Lower lobe of right lung (tissue), 2 donors: ENCODE results near the gene AGMAT. TPM values are rescaled to one million over a fixed set of nuclear protein-coding genes. Genes with fewer than 3 reads are reported as not detected.

Source experiments
- ATAC-seq, 2 donors: fragments of 200-7000 bp; cut with Tn5 transposase; one replicate each; pipeline ENCODE4 v1.9.1; 2020 to 2022; ENCODE audit warnings: mild to moderate bottlenecking in 2 of 2, moderate library complexity in 2 of 2
- DNase-seq: peaks from one replicate; pipeline ENCODE4 v3.0.0-alpha.2; 2020
- H3K27ac ChIP-seq: fragments of 200-600 bp; one replicate; pipeline ENCODE4 v1.8.0; 2022
- H3K27me3 ChIP-seq: fragments of 200-600 bp; one replicate; pipeline ENCODE4 v1.8.0; 2022; ENCODE audit warnings: low read depth
- H3K36me3 ChIP-seq: fragments of 200-600 bp; one replicate; pipeline ENCODE4 v1.8.0; 2022; ENCODE audit warnings: mild to moderate bottlenecking
- H3K4me1 ChIP-seq: fragments of 200-600 bp; one replicate; pipeline ENCODE4 v1.8.0; 2022
- H3K4me3 ChIP-seq: fragments of 200-600 bp; one replicate; pipeline ENCODE4 v1.8.0; 2022; ENCODE audit warnings: mild to moderate bottlenecking
- H3K9me3 ChIP-seq: fragments of 200-600 bp; one replicate; pipeline ENCODE4 v1.8.0; 2022
- intact Hi-C: fragments of 100-400 bp; cut with DNase I; formaldehyde crosslinking; loops from one replicate; pipeline ENCODE4 v1.11.0; 2022
- total RNA-seq: library from RNA; stranded (reverse); fragmentation: NEBNext Ultra II Directional; extraction: Animal tissue kit (Norgen Biotek cat#: 25700); gene quantifications from one replicate; pipeline ENCODE4 v1.2.1, GENCODE V29; 2021
- TF ChIP-seq, protein P1 (sequence below): fragments of 200-600 bp; IDR thresholded peaks from one replicate; pipeline ENCODE4 v1.8.0; 2022; ENCODE audit warnings: antibody characterized with exemption, mild to moderate bottlenecking
- donor health status: DM: no; HTN: yes; CAD: no; lungs with severe emphysema.

AGMAT gene
- total RNA-seq, 1 donor from 2014 or later = not detected

DNA sequence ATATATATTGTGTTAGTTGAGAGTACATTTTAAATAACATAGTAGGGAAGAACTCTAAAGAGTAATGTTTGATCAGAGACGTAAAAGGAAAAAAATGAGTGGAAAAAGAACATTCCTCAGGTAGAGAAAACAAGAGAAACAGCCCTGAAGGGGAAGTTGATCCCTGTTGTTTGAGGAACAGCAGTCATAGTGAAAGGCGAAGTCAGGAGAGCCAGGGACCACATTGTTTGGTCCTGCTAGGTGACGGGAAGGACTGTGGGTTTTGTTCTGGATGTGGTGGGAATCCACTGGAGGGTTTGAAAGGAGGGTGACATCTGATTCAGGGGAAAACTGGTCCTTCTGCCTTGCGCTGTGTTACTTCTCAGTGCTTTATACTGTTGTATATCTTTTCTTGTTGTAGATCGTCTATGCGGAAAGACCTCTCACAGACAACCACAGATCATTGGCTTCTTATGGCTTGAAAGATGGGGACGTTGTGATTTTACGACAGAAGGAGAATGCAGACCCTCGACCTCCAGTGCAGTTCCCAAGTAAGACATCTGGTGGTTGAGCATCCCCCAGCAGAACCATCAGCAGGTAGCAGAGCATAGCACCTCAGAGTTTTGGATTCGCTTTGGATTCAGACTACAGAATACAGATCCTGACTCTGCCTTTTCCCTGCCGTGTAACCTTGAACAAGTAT lies 41.6 kb upstream of the AGMAT start:
- ATAC-seq (no peak), DNase-seq (no peak)
- intact Hi-C loops = no loop called here
- peaks cover 74% of the 10 kb centered on the region for H3K4me1 ChIP-seq
- H3K27ac ChIP-seq = no peak overlapping the region
- no peaks in the 10 kb centered on the region for H3K9me3 ChIP-seq
- no peak overlapping the region for H3K4me3 ChIP-seq
- H3K27me3 ChIP-seq = no peaks in the 10 kb centered on the region
- peaks cover 45% of the 10 kb centered on the region for H3K36me3 ChIP-seq
- TF ChIP-seq, protein P1, sequence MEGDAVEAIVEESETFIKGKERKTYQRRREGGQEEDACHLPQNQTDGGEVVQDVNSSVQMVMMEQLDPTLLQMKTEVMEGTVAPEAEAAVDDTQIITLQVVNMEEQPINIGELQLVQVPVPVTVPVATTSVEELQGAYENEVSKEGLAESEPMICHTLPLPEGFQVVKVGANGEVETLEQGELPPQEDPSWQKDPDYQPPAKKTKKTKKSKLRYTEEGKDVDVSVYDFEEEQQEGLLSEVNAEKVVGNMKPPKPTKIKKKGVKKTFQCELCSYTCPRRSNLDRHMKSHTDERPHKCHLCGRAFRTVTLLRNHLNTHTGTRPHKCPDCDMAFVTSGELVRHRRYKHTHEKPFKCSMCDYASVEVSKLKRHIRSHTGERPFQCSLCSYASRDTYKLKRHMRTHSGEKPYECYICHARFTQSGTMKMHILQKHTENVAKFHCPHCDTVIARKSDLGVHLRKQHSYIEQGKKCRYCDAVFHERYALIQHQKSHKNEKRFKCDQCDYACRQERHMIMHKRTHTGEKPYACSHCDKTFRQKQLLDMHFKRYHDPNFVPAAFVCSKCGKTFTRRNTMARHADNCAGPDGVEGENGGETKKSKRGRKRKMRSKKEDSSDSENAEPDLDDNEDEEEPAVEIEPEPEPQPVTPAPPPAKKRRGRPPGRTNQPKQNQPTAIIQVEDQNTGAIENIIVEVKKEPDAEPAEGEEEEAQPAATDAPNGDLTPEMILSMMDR = no peak

DNA sequence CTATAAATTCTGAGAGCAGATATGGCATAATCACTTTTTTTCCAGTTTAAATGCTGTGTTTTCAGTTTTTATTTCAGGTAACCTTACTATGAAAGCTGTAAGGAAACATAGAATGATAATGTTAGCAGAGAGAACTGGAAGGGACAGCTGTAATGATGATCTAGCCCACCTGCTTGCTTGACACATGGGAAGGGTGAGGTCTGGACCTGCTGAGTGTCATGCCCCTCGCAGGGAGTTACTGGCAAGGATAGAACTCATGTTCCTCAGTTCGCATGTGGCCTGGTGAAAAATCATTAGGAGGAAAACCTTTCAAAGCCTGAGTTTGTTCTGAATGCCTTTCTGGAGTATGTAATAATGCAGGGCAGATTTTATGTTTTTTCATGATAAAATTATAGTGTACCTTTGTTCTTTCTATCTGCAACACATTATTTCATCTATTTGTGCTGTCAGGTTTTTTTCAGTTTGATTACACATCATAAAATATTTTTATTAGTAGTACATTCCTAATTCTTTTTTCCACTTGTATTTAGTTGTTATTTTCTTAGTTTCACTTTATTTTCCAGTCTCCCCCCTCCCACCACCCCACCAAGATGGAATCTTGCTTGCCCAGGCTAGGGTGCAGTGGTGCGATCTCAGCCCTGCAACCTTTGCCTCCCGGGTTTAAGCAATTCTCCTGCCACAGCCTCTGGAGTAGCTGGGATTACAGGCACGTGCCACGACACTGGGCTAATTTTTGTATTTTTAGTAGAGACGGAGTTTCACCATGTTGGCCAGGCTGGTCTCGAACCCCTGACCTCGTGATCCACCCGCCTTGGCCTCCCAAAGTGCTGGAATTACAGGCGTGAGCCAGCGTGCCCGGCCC lies 40.4 kb upstream of the AGMAT start:
- intact Hi-C loops = no loop called here
- no peaks in the 10 kb centered on the region for H3K9me3 ChIP-seq
- no peak for ATAC-seq
- TF ChIP-seq, protein P1 = no peak
- H3K4me3 ChIP-seq = no peak overlapping the region
- H3K27me3 ChIP-seq = no peaks in the 10 kb centered on the region
- no peak overlapping the region for H3K27ac ChIP-seq
- peaks cover 34% of the 10 kb centered on the region for H3K36me3 ChIP-seq
- DNase-seq = no peak
- peaks cover 78% of the 10 kb centered on the region for H3K4me1 ChIP-seq

DNA sequence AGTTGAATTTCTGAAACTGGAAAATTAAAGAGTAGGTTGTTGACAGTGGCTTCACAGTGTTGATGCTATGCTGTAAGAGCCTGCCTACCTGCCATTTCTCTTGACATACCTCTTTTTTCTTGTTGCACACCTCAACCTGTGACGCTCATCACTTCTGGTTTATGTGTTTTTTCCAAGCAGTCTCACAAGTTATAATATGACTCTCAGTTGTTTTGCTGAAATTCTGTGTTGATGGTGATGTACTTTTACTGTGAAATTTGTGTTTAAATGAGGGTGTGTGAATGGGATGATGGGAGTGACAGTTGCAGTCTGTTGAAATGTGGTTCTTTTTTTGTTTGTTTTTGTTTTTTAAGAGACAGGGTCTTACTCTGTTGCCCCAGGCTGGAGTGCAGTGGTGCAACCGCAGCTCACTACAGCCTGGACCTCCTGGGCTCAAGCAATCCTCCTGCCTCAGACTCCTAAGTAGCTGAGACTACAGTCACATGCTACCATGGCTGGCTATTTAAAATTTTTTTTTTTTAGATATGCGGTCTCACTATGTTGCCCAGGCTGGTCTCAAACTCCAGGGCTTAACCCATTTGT lies 39.4 kb upstream of the AGMAT start:
- DNase-seq (no peak), ATAC-seq (no peak)
- Histone ChIP-seq H3K27ac (no peak overlapping the region), H3K4me3 (no peak overlapping the region), H3K9me3 (no peaks in the 10 kb centered on the region), H3K27me3 (no peaks in the 10 kb centered on the region), H3K36me3 (peaks cover 26% of the 10 kb centered on the region), H3K4me1 (peaks cover 87% of the 10 kb centered on the region)
- TF ChIP-seq, protein P1 = no peak
- intact Hi-C loops = no loop called here

GRCh38 chr1:15623435-15623834 lies 38.6 kb upstream of the AGMAT start:
- ATAC-seq = no peak
- H3K27me3 ChIP-seq = no peaks in the 10 kb centered on the region
- no peak overlapping the region for H3K27ac ChIP-seq
- H3K4me3 ChIP-seq = no peak overlapping the region
- H3K4me1 ChIP-seq = peaks cover 93% of the 10 kb centered on the region
- TF ChIP-seq, protein P1 = no peak
- H3K36me3 ChIP-seq = peaks cover 18% of the 10 kb centered on the region
- no peak for DNase-seq
- H3K9me3 ChIP-seq = no peaks in the 10 kb centered on the region
- intact Hi-C loops = no loop called here

- peak in 1 of 2 donors; percentile 50 for ATAC-seq
- H3K27me3 ChIP-seq = no peaks in the 10 kb centered on the region
- TF ChIP-seq, protein P1 = no peak
- H3K4me1 ChIP-seq = peaks cover 92% of the 10 kb centered on the region
- H3K36me3 ChIP-seq = peaks cover 13% of the 10 kb centered on the region
- H3K9me3 ChIP-seq = no peaks in the 10 kb centered on the region
- H3K27ac ChIP-seq = peak overlapping the region; percentile 9
- intact Hi-C loops = no loop called here
- DNase-seq = no peak
- no peak overlapping the region for H3K4me3 ChIP-seq
Measured at GRCh38 chr1:15622712-15623373, 38.0 kb upstream of the AGMAT start.
